GM21529 (cell line): ENCODE data around the gene UBE2S.

Source experiments
- ATAC-seq: cut with Tn5 transposase; IDR thresholded peaks from one replicate; pipeline ENCODE4 v1.9.1; 2021; ENCODE audit not compliant: unreplicated experiment

UBE2S gene

GRCh38 chr19:55366790-55367189, 40.8 kb downstream of the UBE2S start:
- ATAC-seq: no peak

- no peak for ATAC-seq
Measured at GRCh38 chr19:55365964-55366363, 41.6 kb downstream of the UBE2S start.

GRCh38 chr19:55365245-55365644, 42.3 kb downstream of the UBE2S start:
- no peak for ATAC-seq

- ATAC-seq: no peak
Measured at GRCh38 chr19:55362990-55363716, 44.4 kb downstream of the UBE2S start, which contains the start of gene GARIN5B. Gene GARIN5B (minus strand): TSS chr19:55363260. CDS start chr19:55363066, 194 bp downstream.

- no peak for ATAC-seq
Measured at GRCh38 chr19:55362174-55362989, 45.2 kb downstream of the UBE2S start.

- no peak for ATAC-seq
Measured at GRCh38 chr19:55360902-55361301, 46.7 kb downstream of the UBE2S start.

GRCh38 chr19:55358943-55359908, 48.4 kb downstream of the UBE2S start:
- ATAC-seq: no peak

GRCh38 chr19:55358493-55358892, 49.1 kb downstream of the UBE2S start:
- no peak for ATAC-seq

GRCh38 chr19:55355213-55355821, 52.3 kb downstream of the UBE2S start:
- ATAC-seq: no peak

- ATAC-seq: no peak
Measured at GRCh38 chr19:55354698-55355212, 52.8 kb downstream of the UBE2S start, which contains the start of gene COX6B2. Gene COX6B2 (minus strand): TSS chr19:55354719. CDS start chr19:55354521, 198 bp downstream.

- no peak for ATAC-seq
Measured at GRCh38 chr19:55353803-55354697, 53.5 kb downstream of the UBE2S start.

GRCh38 chr19:55353356-55353802, 54.2 kb downstream of the UBE2S start:
- ATAC-seq: no peak

- ATAC-seq: no peak
Measured at GRCh38 chr19:55352549-55353145, 54.9 kb downstream of the UBE2S start.

- ATAC-seq: no peak
Measured at GRCh38 chr19:55352040-55352439, 55.5 kb downstream of the UBE2S start.

- ATAC-seq: no peak
Measured at GRCh38 chr19:55350620-55351315, 56.8 kb downstream of the UBE2S start.
